HCT116 (cell line): ENCODE results near the gene ALAD.

ENCODE experiments used
- EZH2phosphoT487 ChIP-seq: fragments of 200-600 bp; IDR thresholded peaks from 2 replicates; pipeline ENCODE4 v1.6.1; 2018; ENCODE audit warnings: antibody characterized with exemption, borderline replicate concordance
- TF ChIP-seq, protein P1 (sequence below), 3 experiments: fragments of 200-600 bp in 1 of 3; sonication (generic) in 1 of 3; IDR thresholded peaks in 2 of 3; conservative IDR thresholded peaks in 1 of 3; 2 replicates each; pipeline ENCODE4 v1.5.1; 2012 to 2017; ENCODE audit warnings: low read depth in 2 of 3, low read length in 2 of 3, antibody characterized with exemption in 1 of 3, borderline replicate concordance in 1 of 3, control low read depth in 1 of 3, mild to moderate bottlenecking in 1 of 3, mixed read lengths in 1 of 3, mixed run types in 1 of 3, moderate library complexity in 1 of 3; ENCODE audit not compliant: insufficient read depth in 1 of 3

DNA sequence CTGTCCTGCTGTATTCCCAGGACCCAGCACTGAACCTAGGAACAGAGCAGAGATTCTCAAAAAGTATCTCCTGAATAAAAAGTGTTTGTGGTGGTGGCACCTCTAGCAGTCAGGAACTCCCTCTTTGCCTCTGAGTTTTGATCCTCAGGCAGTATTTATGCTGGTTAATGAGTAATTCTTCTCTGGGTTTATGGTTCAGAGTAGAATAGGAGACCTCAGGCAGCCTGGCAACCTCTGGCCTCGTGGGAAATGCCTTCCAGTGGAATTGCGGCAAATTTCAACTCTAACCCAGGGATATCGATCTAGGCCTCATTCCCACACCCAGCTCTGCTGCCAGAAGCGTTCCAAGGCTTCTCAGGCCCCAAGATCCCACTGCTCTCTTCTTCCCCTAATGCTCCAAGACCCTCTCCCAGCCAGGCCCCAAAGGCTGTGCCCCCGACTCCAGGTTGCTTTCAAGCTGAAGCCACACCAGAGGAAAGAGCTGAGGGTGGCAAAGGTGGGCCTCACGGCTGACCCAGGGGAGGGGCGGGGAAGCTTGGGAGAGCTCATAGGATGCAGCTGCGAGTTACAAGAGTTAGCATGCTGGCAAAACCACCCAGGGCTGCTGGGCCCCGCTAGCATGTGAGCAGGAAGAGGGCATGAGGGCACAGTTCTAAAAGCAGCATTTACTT is 13.4 kb downstream of the ALAD start:
- no peak for TF ChIP-seq EZH2phosphoT487
- TF ChIP-seq, protein P1, sequence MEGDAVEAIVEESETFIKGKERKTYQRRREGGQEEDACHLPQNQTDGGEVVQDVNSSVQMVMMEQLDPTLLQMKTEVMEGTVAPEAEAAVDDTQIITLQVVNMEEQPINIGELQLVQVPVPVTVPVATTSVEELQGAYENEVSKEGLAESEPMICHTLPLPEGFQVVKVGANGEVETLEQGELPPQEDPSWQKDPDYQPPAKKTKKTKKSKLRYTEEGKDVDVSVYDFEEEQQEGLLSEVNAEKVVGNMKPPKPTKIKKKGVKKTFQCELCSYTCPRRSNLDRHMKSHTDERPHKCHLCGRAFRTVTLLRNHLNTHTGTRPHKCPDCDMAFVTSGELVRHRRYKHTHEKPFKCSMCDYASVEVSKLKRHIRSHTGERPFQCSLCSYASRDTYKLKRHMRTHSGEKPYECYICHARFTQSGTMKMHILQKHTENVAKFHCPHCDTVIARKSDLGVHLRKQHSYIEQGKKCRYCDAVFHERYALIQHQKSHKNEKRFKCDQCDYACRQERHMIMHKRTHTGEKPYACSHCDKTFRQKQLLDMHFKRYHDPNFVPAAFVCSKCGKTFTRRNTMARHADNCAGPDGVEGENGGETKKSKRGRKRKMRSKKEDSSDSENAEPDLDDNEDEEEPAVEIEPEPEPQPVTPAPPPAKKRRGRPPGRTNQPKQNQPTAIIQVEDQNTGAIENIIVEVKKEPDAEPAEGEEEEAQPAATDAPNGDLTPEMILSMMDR (IDR thresholded peaks at IDR 0.05 in 2 of 3, conservative IDR thresholded peaks at IDR 0.05 in 1 of 3; ENCODE audit: borderline replicate concordance in 1 of 3, insufficient read depth in 1 of 3, low read depth in 2 of 3, low read length in 2 of 3): no peak
